HG03045 (cell line): Measurements from ENCODE around the gene COA5.
"Not testable (repeated sequence)": the region's sequence is repeated elsewhere in the genome, so short reads cannot be mapped to it uniquely, and the experiment has no call there.

Experiments
- ATAC-seq: cut with Tn5 transposase; IDR thresholded peaks from one replicate; pipeline ENCODE4 v1.9.1; 2021; ENCODE audit warnings: mild to moderate bottlenecking, moderate library complexity; ENCODE audit not compliant: unreplicated experiment

Gene COA5

GRCh38 chr2:98607104-98607503 is 1.2 kb downstream of the COA5 start:
- ATAC-seq: no peak

DNA sequence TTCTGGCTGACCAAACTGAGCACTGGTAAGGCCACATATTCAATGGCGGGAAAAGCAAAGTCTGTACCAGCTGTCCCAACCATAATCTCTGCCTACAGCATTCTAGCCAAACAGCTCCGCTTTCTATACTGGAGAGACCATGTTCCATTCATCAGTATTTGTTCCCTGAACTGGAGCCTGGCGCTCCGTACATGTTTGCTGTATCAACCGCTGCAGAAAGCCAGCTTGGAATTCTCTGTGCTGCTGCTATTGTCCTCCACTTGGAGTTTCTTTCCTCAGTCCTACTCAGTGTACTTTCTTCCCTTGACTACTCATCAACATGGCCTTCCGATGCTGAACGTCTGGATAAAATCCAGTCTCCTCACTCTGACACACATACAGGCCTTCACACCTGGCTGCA is 1.9 kb downstream of the COA5 start:
- ATAC-seq: no peak

DNA sequence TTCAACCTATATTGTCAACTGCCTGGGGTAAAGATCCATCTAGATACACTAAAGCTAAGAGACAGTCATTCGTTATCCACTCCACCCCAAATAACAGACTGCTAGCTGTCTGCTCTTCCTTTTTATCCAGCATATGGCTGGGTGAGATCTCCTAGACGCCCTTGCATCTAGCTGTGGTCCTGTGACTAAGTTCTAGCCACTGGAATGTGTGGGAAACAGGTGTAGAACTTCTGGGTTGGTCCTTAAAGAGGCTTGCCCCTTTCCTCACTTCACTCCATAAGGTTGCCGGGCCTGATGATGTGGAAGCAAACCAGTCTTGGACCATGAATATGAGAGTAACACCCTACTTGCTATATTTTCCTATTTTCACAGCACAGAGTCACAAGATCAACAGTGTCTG is 3.2 kb downstream of the COA5 start:
- no peak for ATAC-seq

GRCh38 chr2:98604547-98604946 is 3.8 kb downstream of the COA5 start:
- ATAC-seq: no peak

GRCh38 chr2:98601532-98602132 is 6.7 kb downstream of the COA5 start:
- no peak for ATAC-seq

DNA sequence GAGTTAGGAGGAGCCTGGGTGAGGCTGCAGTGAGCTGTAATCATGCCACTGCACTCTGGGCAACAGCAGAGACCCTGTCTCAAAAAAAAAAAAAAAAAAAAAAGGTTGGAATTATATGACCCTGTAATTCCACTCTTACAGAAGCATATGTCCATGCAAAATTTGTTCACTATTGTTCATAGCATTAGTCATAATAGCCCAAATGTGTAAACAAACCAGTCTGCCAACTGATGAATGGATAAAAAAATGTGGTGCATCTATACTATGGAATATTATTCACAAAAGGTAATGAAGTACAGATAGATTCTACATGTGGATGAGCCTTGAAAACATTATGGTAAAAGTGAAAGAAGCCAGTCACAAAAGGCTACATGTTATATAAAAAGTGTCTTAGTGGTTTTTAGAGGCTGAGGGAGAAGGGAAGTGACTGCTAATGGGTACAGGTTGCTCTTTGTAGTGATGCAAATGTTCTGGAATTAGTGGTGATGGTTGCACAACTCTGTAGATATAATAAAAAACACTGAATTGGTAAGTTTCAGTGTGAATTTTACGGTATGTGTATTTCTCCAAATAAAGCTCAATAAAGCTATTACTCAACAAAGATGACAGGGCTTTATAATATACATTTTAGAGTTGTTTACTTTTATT is 9.4 kb downstream of the COA5 start:
- no peak for ATAC-seq

DNA sequence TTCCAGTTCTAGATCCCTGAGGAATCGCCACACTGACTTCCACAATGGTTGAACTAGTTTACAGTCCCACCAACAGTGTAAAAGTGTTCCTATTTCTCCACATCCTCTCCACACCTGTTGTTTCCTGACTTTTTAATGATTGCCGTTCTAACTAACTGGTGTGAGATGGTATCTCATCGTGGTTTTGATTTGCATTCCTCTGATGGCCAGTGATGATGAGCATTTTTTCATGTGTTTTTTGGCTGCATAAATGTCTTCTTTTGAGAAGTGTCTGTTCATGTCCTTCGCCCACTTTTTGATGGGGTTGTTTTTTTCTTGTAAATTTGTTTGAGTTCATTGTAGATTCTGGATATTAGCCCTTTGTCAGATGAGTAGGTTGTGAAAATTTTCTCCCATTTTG is 13.6 kb downstream of the COA5 start:
- ATAC-seq: not testable (repeated sequence)

- no peak for ATAC-seq
Measured at GRCh38 chr2:98592565-98592964, 15.7 kb downstream of the COA5 start.

DNA sequence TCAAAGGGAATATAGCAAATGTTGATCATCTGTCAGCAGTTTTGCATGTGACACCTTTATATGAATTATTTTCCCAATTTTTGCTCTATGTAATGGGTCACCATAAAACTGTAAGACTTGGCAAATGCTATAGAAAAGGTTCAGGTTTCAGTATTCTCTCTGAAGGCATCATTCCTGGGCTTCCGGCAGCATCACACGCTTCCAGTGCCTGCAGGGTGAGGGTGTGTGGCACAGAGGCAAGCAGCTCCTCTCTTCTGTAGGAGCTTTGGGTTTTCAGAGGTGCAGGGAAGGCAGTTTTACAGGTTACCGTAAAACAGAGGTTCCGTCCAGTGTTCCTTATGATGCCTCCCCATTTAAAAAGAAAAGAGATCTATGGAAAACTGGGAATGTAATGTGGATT is 18.8 kb downstream of the COA5 start:
- no peak for ATAC-seq

DNA sequence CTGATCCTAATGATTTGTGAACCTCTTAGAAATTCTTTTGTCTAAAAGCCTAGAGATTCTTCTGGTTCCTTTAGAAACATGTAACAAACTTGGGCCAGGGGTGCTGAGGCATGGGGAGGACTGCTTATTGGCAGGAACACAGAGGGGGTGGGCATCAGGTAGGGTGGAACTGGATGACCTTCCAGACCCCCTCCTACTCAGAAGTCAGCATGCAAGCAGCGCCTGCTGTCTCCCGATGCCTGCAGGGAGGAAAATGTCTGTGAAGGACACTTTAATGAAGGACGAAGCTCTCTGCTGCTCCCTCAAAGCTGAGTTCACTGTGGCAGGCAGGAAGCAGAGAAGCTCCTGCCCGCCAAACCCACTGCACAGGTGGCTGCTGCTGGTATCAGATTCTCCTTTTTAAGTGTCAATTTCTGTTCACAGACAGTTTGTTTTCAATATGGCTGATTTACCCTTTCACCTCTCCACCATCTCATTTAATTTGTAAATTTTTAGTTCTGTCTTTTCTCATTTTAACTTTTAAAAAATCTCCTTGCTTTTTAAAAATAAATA is 19.4 kb downstream of the COA5 start:
- no peak for ATAC-seq

DNA sequence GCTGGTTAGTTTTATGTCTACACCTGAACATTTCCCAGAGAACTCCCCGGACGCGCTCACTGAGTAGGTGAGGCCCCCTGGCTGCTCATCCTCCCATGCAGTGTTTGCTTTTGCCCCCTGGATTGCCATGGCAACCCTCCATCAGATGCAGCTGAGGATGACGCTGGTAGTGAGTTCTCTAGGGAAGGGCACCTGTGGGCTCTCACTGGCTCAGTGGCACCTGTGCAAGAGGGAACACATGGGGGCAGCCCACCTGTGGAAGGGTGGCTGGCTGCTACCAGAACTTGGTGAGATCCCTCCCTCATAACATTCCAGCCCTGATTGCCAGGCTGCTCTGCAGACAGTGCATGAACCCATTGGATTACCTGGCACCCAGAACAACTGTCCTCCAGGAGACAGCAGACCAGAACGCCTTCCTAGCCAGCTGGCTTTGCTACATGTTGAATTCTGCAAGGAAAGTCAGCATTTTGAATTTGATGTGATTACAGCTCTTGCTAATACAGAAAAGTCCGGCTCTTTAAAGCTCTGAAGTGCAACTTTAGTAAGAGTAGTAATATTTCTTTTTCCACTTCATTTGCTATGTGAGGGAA is 21.7 kb downstream of the COA5 start:
- no peak for ATAC-seq

- no peak for ATAC-seq
Measured at GRCh38 chr2:98585386-98585785, 22.9 kb downstream of the COA5 start.

- ATAC-seq: no peak
Measured at GRCh38 chr2:98583816-98584618, 24.3 kb downstream of the COA5 start.

GRCh38 chr2:98583276-98583675 is 25.0 kb downstream of the COA5 start:
- no peak for ATAC-seq

DNA sequence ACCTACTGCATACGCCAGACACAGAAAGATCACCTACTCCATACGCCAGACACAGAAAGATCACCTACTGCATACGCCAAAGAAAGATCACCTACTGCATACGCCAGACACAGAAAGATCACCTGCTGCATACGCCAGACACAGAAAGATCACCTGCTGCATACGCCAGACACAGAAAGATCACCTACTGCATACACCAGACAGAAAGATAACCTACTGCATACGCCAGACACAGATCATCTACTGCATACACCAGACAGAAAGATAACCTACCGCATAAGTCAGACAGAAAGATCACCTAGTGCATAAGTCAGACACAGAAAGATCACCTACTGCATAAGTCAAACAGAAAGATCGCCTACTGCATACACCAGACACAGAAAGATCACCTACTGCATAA is 25.8 kb downstream of the COA5 start:
- ATAC-seq: no peak

GRCh38 chr2:98580656-98581284 is 27.5 kb downstream of the COA5 start:
- ATAC-seq: no peak

- no peak for ATAC-seq
Measured at GRCh38 chr2:98579926-98580325, 28.4 kb downstream of the COA5 start.

- ATAC-seq: no peak
Measured at GRCh38 chr2:98578231-98578630, 30.1 kb downstream of the COA5 start.

- no peak for ATAC-seq
Measured at GRCh38 chr2:98577313-98577712, 31.0 kb downstream of the COA5 start.

GRCh38 chr2:98576666-98577312 is 31.5 kb downstream of the COA5 start:
- ATAC-seq: no peak

- ATAC-seq: no peak
Measured at GRCh38 chr2:98573426-98573825, 34.9 kb downstream of the COA5 start.
